Mucosa of stomach (tissue), 1 donor: ENCODE measurements around the gene GNAI1.

Experiments
- H3K27me3 ChIP-seq: one replicate; pipeline ENCODE4 v1.7.0; 2013; ENCODE audit warnings: mild to moderate bottlenecking, low read length; ENCODE audit not compliant: control insufficient read depth, insufficient read depth
- H3K36me3 ChIP-seq: one replicate; pipeline ENCODE4 v1.7.0; 2013; ENCODE audit warnings: low read length; ENCODE audit not compliant: control insufficient read depth, insufficient read depth
- H3K4me1 ChIP-seq: one replicate; pipeline ENCODE4 v1.7.0; 2013; ENCODE audit warnings: mild to moderate bottlenecking, low read length; ENCODE audit not compliant: control insufficient read depth, insufficient read depth
- H3K4me3 ChIP-seq: one replicate; pipeline ENCODE4 v1.7.0; 2013; ENCODE audit warnings: low read length
- H3K9ac ChIP-seq: one replicate; pipeline ENCODE4 v1.7.0; 2013; ENCODE audit warnings: mild to moderate bottlenecking, low read length, moderate library complexity
- H3K9me3 ChIP-seq: one replicate; pipeline ENCODE4 v1.7.0; 2013; ENCODE audit warnings: mild to moderate bottlenecking, low read length, moderate library complexity; ENCODE audit not compliant: control insufficient read depth
- donor health status: Pancreatic carcinoma.

GNAI1 gene

GRCh38 chr7:80182630-80183276 is 48.1 kb downstream of the GNAI1 start:
- Histone ChIP-seq H3K36me3 (no peaks in the 10 kb centered on the region), H3K9ac (no peak overlapping the region), H3K4me3 (no peak overlapping the region), H3K4me1 (no peaks in the 10 kb centered on the region), H3K27me3 (no peaks in the 10 kb centered on the region), H3K9me3 (no peaks in the 10 kb centered on the region)

- no peak overlapping the region for H3K4me3 ChIP-seq
- H3K36me3 ChIP-seq = no peaks in the 10 kb centered on the region
- H3K9me3 ChIP-seq = no peaks in the 10 kb centered on the region
- no peaks in the 10 kb centered on the region for H3K4me1 ChIP-seq
- H3K9ac ChIP-seq = no peak overlapping the region
- no peaks in the 10 kb centered on the region for H3K27me3 ChIP-seq
These were observed 48.7 kb downstream of the GNAI1 start for GRCh38 chr7:80183351-80183750.

GRCh38 chr7:80183900-80184685 is 49.5 kb downstream of the GNAI1 start:
- H3K36me3 ChIP-seq = no peaks in the 10 kb centered on the region
- H3K4me3 ChIP-seq = no peak overlapping the region
- no peaks in the 10 kb centered on the region for H3K27me3 ChIP-seq
- no peaks in the 10 kb centered on the region for H3K9me3 ChIP-seq
- H3K9ac ChIP-seq = no peak overlapping the region
- H3K4me1 ChIP-seq = no peaks in the 10 kb centered on the region

GRCh38 chr7:80184693-80185092 is 50.1 kb downstream of the GNAI1 start:
- Histone ChIP-seq H3K4me3 (no peak overlapping the region), H3K36me3 (no peaks in the 10 kb centered on the region), H3K9ac (no peak overlapping the region), H3K27me3 (no peaks in the 10 kb centered on the region), H3K9me3 (no peaks in the 10 kb centered on the region), H3K4me1 (no peaks in the 10 kb centered on the region)

GRCh38 chr7:80185571-80185970 is 50.9 kb downstream of the GNAI1 start:
- no peak overlapping the region for H3K9ac ChIP-seq
- no peaks in the 10 kb centered on the region for H3K36me3 ChIP-seq
- no peak overlapping the region for H3K4me3 ChIP-seq
- H3K27me3 ChIP-seq = no peaks in the 10 kb centered on the region
- H3K4me1 ChIP-seq = no peaks in the 10 kb centered on the region
- no peaks in the 10 kb centered on the region for H3K9me3 ChIP-seq

GRCh38 chr7:80186721-80187120 is 52.1 kb downstream of the GNAI1 start:
- H3K9ac ChIP-seq = no peak overlapping the region
- H3K4me3 ChIP-seq = no peak overlapping the region
- no peaks in the 10 kb centered on the region for H3K36me3 ChIP-seq
- H3K9me3 ChIP-seq = no peaks in the 10 kb centered on the region
- no peaks in the 10 kb centered on the region for H3K4me1 ChIP-seq
- H3K27me3 ChIP-seq = no peaks in the 10 kb centered on the region

- Histone ChIP-seq H3K4me3 (no peak overlapping the region), H3K4me1 (no peaks in the 10 kb centered on the region), H3K9ac (no peak overlapping the region)
These were observed 52.6 kb downstream of the GNAI1 start for GRCh38 chr7:80187279-80187678.

GRCh38 chr7:80187727-80188126 is 53.1 kb downstream of the GNAI1 start:
- Histone ChIP-seq H3K36me3 (no peaks in the 10 kb centered on the region), H3K9ac (no peak overlapping the region), H3K9me3 (no peaks in the 10 kb centered on the region), H3K27me3 (no peaks in the 10 kb centered on the region), H3K4me1 (no peaks in the 10 kb centered on the region), H3K4me3 (no peak overlapping the region)

More at GRCh38 chr7:80187279-80187678, 52.6 kb downstream of the GNAI1 start:
- Histone ChIP-seq H3K9me3 (no peaks in the 10 kb centered on the region), H3K36me3 (no peaks in the 10 kb centered on the region), H3K27me3 (no peaks in the 10 kb centered on the region)

GRCh38 chr7:80189638-80190037 is 55.0 kb downstream of the GNAI1 start:
- no peak overlapping the region for H3K9ac ChIP-seq
- no peaks in the 10 kb centered on the region for H3K36me3 ChIP-seq
- H3K4me1 ChIP-seq = no peaks in the 10 kb centered on the region
- H3K9me3 ChIP-seq = no peaks in the 10 kb centered on the region
- H3K4me3 ChIP-seq = no peak overlapping the region
- H3K27me3 ChIP-seq = no peaks in the 10 kb centered on the region

GRCh38 chr7:80197627-80198026 is 63.0 kb downstream of the GNAI1 start:
- Histone ChIP-seq H3K27me3 (no peaks in the 10 kb centered on the region), H3K4me1 (no peaks in the 10 kb centered on the region), H3K4me3 (no peak overlapping the region), H3K9me3 (no peaks in the 10 kb centered on the region), H3K9ac (no peak overlapping the region), H3K36me3 (no peaks in the 10 kb centered on the region)

- H3K9me3 ChIP-seq = no peaks in the 10 kb centered on the region
- H3K27me3 ChIP-seq = no peaks in the 10 kb centered on the region
- no peaks in the 10 kb centered on the region for H3K36me3 ChIP-seq
- no peak overlapping the region for H3K9ac ChIP-seq
- H3K4me1 ChIP-seq = no peaks in the 10 kb centered on the region
- H3K4me3 ChIP-seq = no peak overlapping the region
These were observed 64.4 kb downstream of the GNAI1 start for GRCh38 chr7:80199051-80199450.

GRCh38 chr7:80204454-80204853 is 69.8 kb downstream of the GNAI1 start:
- Histone ChIP-seq H3K27me3 (no peaks in the 10 kb centered on the region), H3K9ac (no peak overlapping the region), H3K9me3 (no peaks in the 10 kb centered on the region), H3K4me1 (no peaks in the 10 kb centered on the region), H3K4me3 (no peak overlapping the region), H3K36me3 (no peaks in the 10 kb centered on the region)
